Panc1 (cell line): Measurements from ENCODE around the gene TP53BP2.

Source experiments
- POLR2AphosphoS5 ChIP-seq: IDR thresholded peaks from 2 replicates; pipeline ENCODE4 v1.6.1; 2012; ENCODE audit warnings: mild to moderate bottlenecking, low read depth, low read length, moderate library complexity
- SIN3A ChIP-seq: IDR thresholded peaks from 2 replicates; pipeline ENCODE4 v1.6.1; 2012; ENCODE audit warnings: low read depth, mild to moderate bottlenecking, low read length, moderate library complexity, borderline replicate concordance; ENCODE audit not compliant: insufficient read depth

GRCh38 chr1:223838125-223838854, 7.5 kb downstream of the TP53BP2 start:
- no peak for TF ChIP-seq POLR2AphosphoS5
- no peak for TF ChIP-seq SIN3A
